ENCODE results near the gene DEAF1. TPM values are rescaled to one million over a fixed set of nuclear protein-coding genes. Genes with fewer than 3 reads are reported as not detected.

DEAF1 gene
- total and polyA plus RNA-seq, 9 of the 15 experiments (the other 6 are each of a cell fraction or from before 2014, with no cell fraction given) = 2.0 to 69.1 (median 26.8) TPM

DNA sequence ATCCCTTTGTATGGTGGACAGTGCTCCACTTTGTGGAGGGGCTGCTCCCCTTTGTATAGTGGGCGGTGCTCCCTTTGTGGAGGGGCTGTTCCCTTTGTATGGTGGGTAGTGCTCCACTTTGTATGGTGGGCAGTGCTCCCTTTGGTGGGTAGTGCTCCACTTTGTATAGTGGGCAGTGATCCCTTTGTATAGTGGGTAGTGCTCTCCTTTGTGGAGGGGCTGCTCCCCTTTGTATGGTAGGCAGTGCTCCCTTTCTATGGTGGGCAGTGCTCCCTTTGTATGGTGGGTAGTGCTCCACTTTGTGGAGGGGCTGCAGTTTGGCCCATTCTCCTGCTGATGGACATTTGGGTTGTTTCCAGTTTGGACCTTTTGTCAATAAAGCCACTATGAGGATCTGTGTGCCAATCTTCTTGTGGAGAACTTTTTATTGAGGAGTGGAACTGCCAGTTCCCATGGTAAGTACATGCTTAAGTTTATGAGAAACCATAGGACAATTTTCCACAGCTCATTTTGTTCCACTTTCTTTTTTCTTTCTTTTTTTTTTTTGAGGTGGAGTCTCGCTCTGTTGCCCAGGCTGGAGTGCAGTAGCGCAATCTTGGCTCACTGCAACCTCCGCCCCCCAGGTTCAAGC lies 47.7 kb upstream of the DEAF1 start (continued):
- TF ChIP-seq ZNF263 (CRISPR knock-in tag; IDR thresholded peaks at IDR 0.05; ENCODE audit: borderline replicate concordance) (peak; percentile 100), BACH1 (tag; IDR thresholded peaks at IDR 0.05) (no peak)

DNA sequence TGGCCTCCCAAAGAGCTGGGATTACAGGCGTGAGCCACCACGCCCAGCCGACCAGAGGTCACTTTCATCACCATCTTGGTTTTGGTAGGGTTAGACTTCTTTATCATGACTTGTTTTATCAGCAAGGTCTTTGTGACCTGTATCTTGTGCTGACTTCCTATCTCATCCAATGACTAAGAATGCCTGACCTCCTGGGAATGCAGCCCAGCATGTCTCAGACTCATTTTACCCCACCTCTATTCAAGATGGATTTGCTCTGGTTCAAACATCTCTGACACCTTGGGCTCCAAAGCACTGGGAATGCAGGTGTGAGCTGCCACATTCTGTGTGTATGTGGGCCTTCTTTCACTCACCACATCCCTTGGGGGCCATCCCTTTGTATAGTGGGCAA lies 47.1 kb upstream of the DEAF1 start:
- H3K79me2 ChIP-seq (ENCODE audit: control insufficient read depth, insufficient read depth, low read length) = no peaks in the 10 kb centered on the region; the same call in 2 of the 3 replicates
- in situ Hi-C loops (cut with MboI) = no loop called here
- intact Hi-C loops (cut with micrococcal nuclease) = no loop called here
- H3K4me3 ChIP-seq = no peak overlapping the region
- CTCF ChIA-PET (ENCODE audit: low intra/inter-chr PET ratio) = no interaction called here
- H3K36me3 ChIP-seq (ENCODE audit: control insufficient read depth, insufficient read depth, low read length) = no peaks in the 10 kb centered on the region
- H3K27ac ChIP-seq (ENCODE audit: extremely low read depth, low read depth, low read length) = no peak overlapping the region; the same call in 2 of the 3 replicates
- POLR2A ChIA-PET = interaction anchor here (0.8 kb wide), 1 partner anchor 246 kb away, joined by 3 read pairs; no protein-coding TSS in a partner anchor
- BruUV-seq (replicated peaks) = no TSS peak
- peaks cover 3% of the 10 kb centered on the region for H3K9me1 ChIP-seq (ENCODE audit: control insufficient read depth, insufficient read depth, low read length)
- peaks cover 24 to 45% of the 10 kb centered on the region in 2 experiments; a peak in 4 of 5 replicates for H3K4me1 ChIP-seq (replicated peaks in 1 of 2; ENCODE audit: control insufficient read depth in 2 of 2, insufficient read depth in 2 of 2, low read length in 2 of 2)
- no peak for FAIRE-seq
- ATAC-seq = no peak
- no peaks in the 10 kb centered on the region for H3K27me3 ChIP-seq (ENCODE audit: control insufficient read depth in 2 of 2, insufficient read depth in 2 of 2, low read length in 2 of 2)
- no peak overlapping the region for H2AFZ ChIP-seq (ENCODE audit: low read depth, low read length)
- no peaks in the 10 kb centered on the region for H3K9me3 ChIP-seq (replicated peaks; ENCODE audit: control insufficient read depth, insufficient read depth, low read depth, low read length)
- no peaks in the 10 kb centered on the region for H4K20me1 ChIP-seq (replicated peaks; ENCODE audit: control insufficient read depth, insufficient read depth, low read length)
- H3K4me2 ChIP-seq (ENCODE audit: insufficient read depth, low read length) = no peak overlapping the region
- no peak for DNase-seq (ENCODE audit: extremely low read depth in 1 of 4, low spot score in 3 of 4)
- H3K9ac ChIP-seq (ENCODE audit: insufficient read depth in 1 of 2, low read depth in 2 of 2, low read length in 2 of 2) = no peak overlapping the region
- 40% methylated on average over 3 of the region's 3 CpGs for WGBS (ENCODE audit: insufficient coverage, low coverage, missing lambda C conversion rate)
- TF ChIP-seq RNF2 (IDR thresholded peaks at IDR 0.05) (no peak), PHB (CRISPR knock-in tag; IDR thresholded peaks at IDR 0.05) (no peak), ARID2 (IDR thresholded peaks at IDR 0.05) (no peak)
- TF ChIP-seq, protein P1, sequence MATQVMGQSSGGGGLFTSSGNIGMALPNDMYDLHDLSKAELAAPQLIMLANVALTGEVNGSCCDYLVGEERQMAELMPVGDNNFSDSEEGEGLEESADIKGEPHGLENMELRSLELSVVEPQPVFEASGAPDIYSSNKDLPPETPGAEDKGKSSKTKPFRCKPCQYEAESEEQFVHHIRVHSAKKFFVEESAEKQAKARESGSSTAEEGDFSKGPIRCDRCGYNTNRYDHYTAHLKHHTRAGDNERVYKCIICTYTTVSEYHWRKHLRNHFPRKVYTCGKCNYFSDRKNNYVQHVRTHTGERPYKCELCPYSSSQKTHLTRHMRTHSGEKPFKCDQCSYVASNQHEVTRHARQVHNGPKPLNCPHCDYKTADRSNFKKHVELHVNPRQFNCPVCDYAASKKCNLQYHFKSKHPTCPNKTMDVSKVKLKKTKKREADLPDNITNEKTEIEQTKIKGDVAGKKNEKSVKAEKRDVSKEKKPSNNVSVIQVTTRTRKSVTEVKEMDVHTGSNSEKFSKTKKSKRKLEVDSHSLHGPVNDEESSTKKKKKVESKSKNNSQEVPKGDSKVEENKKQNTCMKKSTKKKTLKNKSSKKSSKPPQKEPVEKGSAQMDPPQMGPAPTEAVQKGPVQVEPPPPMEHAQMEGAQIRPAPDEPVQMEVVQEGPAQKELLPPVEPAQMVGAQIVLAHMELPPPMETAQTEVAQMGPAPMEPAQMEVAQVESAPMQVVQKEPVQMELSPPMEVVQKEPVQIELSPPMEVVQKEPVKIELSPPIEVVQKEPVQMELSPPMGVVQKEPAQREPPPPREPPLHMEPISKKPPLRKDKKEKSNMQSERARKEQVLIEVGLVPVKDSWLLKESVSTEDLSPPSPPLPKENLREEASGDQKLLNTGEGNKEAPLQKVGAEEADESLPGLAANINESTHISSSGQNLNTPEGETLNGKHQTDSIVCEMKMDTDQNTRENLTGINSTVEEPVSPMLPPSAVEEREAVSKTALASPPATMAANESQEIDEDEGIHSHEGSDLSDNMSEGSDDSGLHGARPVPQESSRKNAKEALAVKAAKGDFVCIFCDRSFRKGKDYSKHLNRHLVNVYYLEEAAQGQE (IDR thresholded peaks at IDR 0.05; ENCODE audit: borderline replicate concordance) = no peak
- TF ChIP-seq, protein P1 (CRISPR knock-in tag; IDR thresholded peaks at IDR 0.05; ENCODE audit: low read depth) = no peak
- TF ChIP-seq, protein P2, sequence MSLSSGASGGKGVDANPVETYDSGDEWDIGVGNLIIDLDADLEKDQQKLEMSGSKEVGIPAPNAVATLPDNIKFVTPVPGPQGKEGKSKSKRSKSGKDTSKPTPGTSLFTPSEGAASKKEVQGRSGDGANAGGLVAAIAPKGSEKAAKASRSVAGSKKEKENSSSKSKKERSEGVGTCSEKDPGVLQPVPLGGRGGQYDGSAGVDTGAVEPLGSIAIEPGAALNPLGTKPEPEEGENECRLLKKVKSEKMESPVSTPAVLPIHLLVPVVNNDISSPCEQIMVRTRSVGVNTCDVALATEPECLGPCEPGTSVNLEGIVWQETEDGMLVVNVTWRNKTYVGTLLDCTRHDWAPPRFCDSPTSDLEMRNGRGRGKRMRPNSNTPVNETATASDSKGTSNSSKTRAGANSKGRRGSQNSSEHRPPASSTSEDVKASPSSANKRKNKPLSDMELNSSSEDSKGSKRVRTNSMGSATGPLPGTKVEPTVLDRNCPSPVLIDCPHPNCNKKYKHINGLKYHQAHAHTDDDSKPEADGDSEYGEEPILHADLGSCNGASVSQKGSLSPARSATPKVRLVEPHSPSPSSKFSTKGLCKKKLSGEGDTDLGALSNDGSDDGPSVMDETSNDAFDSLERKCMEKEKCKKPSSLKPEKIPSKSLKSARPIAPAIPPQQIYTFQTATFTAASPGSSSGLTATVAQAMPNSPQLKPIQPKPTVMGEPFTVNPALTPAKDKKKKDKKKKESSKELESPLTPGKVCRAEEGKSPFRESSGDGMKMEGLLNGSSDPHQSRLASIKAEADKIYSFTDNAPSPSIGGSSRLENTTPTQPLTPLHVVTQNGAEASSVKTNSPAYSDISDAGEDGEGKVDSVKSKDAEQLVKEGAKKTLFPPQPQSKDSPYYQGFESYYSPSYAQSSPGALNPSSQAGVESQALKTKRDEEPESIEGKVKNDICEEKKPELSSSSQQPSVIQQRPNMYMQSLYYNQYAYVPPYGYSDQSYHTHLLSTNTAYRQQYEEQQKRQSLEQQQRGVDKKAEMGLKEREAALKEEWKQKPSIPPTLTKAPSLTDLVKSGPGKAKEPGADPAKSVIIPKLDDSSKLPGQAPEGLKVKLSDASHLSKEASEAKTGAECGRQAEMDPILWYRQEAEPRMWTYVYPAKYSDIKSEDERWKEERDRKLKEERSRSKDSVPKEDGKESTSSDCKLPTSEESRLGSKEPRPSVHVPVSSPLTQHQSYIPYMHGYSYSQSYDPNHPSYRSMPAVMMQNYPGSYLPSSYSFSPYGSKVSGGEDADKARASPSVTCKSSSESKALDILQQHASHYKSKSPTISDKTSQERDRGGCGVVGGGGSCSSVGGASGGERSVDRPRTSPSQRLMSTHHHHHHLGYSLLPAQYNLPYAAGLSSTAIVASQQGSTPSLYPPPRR (CRISPR knock-in tag; IDR thresholded peaks at IDR 0.05; ENCODE audit: borderline replicate concordance) = no peak
